GM18868 (cell line): ENCODE data around the gene CYP2R1.

ENCODE experiments used
- ATAC-seq: cut with Tn5 transposase; IDR thresholded peaks from one replicate; pipeline ENCODE4 v1.9.1; 2021; ENCODE audit warnings: mild to moderate bottlenecking, moderate library complexity; ENCODE audit not compliant: unreplicated experiment

CYP2R1 gene, protein sequence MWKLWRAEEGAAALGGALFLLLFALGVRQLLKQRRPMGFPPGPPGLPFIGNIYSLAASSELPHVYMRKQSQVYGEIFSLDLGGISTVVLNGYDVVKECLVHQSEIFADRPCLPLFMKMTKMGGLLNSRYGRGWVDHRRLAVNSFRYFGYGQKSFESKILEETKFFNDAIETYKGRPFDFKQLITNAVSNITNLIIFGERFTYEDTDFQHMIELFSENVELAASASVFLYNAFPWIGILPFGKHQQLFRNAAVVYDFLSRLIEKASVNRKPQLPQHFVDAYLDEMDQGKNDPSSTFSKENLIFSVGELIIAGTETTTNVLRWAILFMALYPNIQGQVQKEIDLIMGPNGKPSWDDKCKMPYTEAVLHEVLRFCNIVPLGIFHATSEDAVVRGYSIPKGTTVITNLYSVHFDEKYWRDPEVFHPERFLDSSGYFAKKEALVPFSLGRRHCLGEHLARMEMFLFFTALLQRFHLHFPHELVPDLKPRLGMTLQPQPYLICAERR

GRCh38 chr11:14892036-14892556 lies at the start of gene CYP2R1:
TSS of gene CYP2R1 (minus strand) at chr11:14892231. CDS start at chr11:14892205, 26 bp downstream.
- ATAC-seq, result peak; percentile 90

GRCh38 chr11:14938936-14939335 lies 46.9 kb upstream of the CYP2R1 start:
- no peak for ATAC-seq

GRCh38 chr11:14934641-14935351 lies 42.8 kb upstream of the CYP2R1 start:
- ATAC-seq, result no peak

GRCh38 chr11:14932447-14932846 lies 40.4 kb upstream of the CYP2R1 start:
- ATAC-seq, result no peak

DNA sequence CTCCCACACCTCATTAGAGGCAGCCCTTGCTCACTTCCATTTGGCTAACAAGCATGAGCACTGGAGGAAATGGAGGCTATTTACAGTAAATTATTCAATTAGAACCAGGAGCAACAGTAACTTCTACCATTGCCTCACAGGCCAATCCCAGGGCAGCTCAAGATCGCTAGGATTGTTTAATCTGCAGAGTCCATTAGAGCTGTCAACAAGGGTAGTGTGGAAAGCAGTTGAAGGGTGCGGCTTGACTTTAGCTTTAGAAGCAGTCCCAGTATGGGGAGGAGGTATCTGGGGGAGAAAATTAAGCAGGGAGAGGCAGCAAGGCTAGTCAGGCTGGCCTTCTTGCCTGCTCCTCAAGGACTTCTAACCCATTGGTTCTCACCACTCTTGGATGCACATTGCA lies 38.3 kb upstream of the CYP2R1 start:
- ATAC-seq, result no peak

DNA sequence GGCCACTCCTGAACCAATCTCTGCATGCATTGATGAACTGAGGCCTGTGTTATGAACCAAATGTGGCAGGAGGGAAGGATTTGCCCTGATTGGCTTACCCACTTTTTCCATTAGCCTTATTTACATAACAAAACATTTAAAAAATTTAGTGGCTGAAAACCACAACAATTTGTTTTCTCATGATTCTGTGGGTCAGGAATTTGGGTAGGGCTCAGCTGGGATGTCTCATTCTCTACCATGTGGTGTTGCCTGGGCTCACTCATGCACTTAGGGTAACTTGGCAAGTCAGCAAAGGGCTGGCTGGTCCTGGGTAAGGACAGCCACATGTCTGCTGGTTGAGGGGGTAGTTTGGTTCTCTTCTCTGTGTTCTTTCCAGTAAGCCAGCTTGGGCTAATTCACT lies 35.1 kb upstream of the CYP2R1 start:
- no peak for ATAC-seq

DNA sequence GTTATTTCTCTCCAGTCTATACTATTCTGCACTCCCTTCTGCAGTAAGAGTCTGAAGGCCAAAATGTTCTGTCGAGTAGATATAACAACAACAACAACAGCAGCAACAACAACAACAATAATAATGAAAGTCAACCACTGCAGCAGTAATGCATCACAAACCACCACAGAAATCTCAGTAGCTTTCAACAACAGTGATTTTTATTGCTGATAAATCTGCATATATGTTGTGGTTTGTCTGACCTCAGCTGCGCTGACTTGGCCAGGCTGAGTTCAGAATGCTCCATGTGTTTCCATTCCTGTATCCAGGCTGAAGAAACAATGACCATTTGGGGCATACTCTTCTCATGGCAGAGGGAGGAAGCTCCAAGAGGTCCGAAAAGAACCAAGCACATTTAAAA lies 32.3 kb upstream of the CYP2R1 start:
- ATAC-seq, result no peak

GRCh38 chr11:14916403-14916802 lies 24.4 kb upstream of the CYP2R1 start:
- no peak for ATAC-seq

DNA sequence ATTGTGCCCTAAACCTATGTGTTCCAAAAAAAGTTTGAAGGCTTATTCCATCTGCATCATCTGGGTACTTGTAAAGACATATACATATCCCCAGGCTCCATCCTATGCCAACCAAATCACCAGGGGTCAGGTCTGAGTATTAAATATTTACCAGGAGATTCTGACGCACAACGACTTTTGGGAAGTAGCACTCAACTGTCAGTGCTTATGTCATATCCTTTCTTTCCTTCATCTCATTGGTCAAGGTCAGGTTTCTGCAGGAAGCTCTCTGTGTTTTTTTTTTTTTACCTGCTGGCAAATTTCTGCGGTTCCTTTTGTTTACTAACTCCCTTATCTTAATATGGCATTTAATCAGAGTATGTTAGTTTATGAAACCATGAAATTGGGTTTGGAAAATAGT lies 22.5 kb upstream of the CYP2R1 start:
- ATAC-seq, result no peak

GRCh38 chr11:14908214-14908880 lies 16.3 kb upstream of the CYP2R1 start:
- ATAC-seq, result peak; percentile 22

DNA sequence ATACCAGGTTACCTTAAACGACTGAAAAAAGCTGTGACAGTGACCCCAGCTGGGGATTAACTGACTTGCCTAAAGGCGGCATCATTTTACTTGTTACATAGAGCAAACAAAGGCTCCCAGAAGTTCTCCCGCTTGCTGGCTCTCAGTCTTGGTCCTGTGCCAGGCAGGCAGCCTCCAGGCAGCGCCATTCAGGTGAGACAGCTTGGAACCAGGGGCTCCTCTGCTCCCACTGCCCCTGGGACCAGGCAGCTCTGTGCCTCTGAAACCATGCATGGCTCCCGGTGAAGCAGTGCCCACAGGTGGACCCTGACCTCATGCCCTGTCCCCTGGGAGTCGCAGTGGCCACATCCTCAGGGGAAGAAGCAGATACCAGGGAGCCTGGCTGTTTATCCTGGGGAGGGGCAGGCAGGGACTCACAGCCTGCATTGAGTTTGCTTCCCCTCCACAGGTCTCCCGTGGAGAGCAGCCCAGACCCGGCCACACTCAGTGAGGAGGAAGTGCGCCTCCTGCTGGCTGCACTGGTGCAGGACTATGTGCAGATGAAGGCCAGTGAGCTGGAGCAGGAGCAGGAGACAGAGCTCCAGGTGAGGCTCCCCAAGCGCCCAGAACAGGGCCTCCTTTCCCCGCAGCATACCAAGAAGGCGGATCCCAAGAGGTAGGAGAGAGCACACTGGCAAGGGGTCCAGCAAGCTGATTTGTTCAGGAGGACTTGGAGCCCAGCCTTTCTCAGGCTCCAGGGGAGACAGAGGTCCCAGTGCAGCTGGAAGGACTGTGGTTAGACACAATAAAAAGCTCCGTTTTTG lies 15.6 kb upstream of the CYP2R1 start:
- ATAC-seq, result peak; percentile 52

- ATAC-seq, result no peak
Observed at GRCh38 chr11:14906993-14907392, 15.0 kb upstream of the CYP2R1 start.

DNA sequence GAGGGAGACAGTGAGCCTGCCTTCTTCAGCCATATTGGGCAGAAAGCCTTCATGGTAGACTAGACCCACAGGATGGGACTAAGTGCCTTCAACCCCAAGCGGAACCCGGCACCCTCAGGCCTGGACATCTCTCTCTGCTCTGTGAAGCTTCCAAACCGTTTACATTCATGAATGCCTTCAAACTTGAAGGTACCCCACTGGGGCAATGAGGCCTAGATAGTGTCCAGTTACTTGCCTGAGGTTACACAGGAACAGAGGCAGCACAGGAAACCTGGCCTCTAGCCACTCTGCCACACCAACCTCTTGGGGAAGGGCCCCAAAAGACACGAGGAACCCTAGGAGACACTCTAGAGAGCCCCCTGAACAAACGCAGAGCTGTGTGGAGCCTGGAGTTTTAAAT lies 14.5 kb upstream of the CYP2R1 start:
- ATAC-seq, result no peak

- peak; percentile 71 for ATAC-seq
Observed at GRCh38 chr11:14905104-14906033, 13.3 kb upstream of the CYP2R1 start.

GRCh38 chr11:14904745-14905103 lies 12.7 kb upstream of the CYP2R1 start:
- peak; percentile 35 for ATAC-seq

GRCh38 chr11:14902650-14903350 lies 10.8 kb upstream of the CYP2R1 start:
- no peak for ATAC-seq

- ATAC-seq, result no peak
Observed at GRCh38 chr11:14898906-14899305, 6.9 kb upstream of the CYP2R1 start.

DNA sequence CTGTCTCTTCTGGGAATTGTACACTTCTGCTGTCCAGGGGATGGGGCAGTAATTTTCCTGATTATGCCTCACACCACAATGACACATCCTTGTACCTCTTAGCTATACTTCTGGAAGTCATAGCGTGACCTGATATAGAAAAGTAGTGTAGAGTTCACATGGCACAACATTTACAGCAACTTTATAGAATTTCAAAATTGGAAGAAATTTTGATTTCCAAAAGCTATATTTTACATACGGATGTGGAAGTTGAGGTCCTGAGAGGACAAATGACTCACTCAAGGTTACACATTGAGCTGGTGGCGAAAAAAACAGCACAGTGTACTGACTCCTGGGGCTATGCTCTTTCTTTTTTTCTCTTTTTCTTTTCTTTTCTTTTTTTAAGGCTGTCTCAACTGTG lies 6.3 kb upstream of the CYP2R1 start:
- no peak for ATAC-seq
